Transverse colon (tissue), 4 donors: Measurements from ENCODE around the gene ERICH6B.

Experiments used
- CTCF ChIP-seq, 5 experiments: fragments of 200-600 bp in 3 of 5; fragments of 450-650 bp in 2 of 5; sonication (generic) in 3 of 5; IDR thresholded peaks; 1 replicate in 2 of 5; 2 replicates in 3 of 5; pipeline ENCODE4 v1.5.1; 2016 to 2017; ENCODE audit warnings: antibody characterized with exemption in 5 of 5, inconsistent platforms in 3 of 5, mild to moderate bottlenecking in 2 of 5, moderate library complexity in 1 of 5
- EP300 ChIP-seq: sonication (generic); formaldehyde crosslinking; IDR thresholded peaks from one replicate; pipeline ENCODE4 v1.6.1; 2017; ENCODE audit warnings: antibody characterized with exemption, low read depth
- POLR2A ChIP-seq: fragments of 450-650 bp; IDR thresholded peaks from one replicate; pipeline ENCODE4 v1.6.1; 2016; ENCODE audit warnings: antibody characterized with exemption, mild to moderate bottlenecking, moderate library complexity
- POLR2AphosphoS5 ChIP-seq, 3 donors: sonication (generic); formaldehyde crosslinking; IDR thresholded peaks; one replicate each; pipeline ENCODE4 v1.6.1; 2016; ENCODE audit warnings: antibody characterized with exemption in 3 of 3

GRCh38 chr13:45575830-45576180, 39.7 kb downstream of the ERICH6B start:
- TF ChIP-seq CTCF (IDR thresholded peaks at IDR 0.05) = no peak
- TF ChIP-seq POLR2AphosphoS5 (IDR thresholded peaks at IDR 0.05) = no peak
- no peak for TF ChIP-seq POLR2A
- TF ChIP-seq EP300 = no peak
